Measurements from ENCODE around the gene FAAP20. TPM values are rescaled to one million over a fixed set of nuclear protein-coding genes. Genes with fewer than 3 reads are reported as not detected.

FAAP20 gene, protein sequence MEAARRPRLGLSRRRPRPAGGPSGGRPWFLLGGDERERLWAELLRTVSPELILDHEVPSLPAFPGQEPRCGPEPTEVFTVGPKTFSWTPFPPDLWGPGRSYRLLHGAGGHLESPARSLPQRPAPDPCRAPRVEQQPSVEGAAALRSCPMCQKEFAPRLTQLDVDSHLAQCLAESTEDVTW
- 80.9 and 93.7 TPM in 2 replicates for total RNA-seq
- long read RNA-seq, partial matches to known transcripts = 1 of 2 reads
- long read RNA-seq, other reads (novel, unspliced or antisense) = 1 of 2 reads

DNA sequence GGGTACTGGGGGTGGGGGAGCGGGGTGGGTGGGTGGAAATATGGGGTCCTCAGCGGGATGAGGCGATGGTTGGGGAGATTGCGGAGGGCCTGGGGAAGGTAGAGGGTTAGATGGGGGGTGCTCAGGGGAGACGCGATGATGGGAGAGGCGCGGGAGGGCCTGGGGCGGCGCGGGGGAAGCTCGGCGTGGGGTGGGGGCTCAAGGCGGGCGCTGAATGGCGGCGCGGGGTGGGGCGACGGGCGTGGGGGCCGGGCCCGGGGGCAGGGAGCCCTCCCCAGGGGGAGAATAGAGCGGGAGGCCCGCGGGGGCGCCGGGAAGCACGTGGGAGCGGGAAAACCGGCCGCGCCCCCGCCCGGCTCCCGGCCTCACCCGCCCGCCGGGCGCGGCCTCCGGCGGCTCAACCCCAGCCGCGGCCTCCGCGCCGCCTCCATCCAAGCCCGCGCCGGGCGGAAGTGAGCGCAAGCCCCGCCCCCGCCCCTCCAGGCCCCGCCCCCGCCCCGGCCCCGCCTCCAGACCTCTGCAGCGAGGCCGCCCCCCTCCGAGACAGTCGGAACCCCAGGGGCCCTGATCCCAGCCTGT lies at the start of gene FAAP20:
Gene FAAP20 (minus strand): TSS at position 454 of the 579 bp plus-strand sequence. CDS start 23 bp downstream, at position 431.
- Mint-ChIP-seq H3K36me3 (ENCODE audit: low read depth) (no peaks in the 10 kb centered on the region), H3K27me3 (ENCODE audit: low read depth) (no peaks in the 10 kb centered on the region), H3K4me3 (peak within 1 kb of the TSS; percentile 94), H3K4me1 (peaks cover 20% of the 10 kb centered on the region), H3K27ac (ENCODE audit: unreplicated experiment) (peak within 1 kb of the TSS; percentile 84), H3K9me3 (no peaks in the 10 kb centered on the region)
- TF ChIP-seq, protein P1, sequence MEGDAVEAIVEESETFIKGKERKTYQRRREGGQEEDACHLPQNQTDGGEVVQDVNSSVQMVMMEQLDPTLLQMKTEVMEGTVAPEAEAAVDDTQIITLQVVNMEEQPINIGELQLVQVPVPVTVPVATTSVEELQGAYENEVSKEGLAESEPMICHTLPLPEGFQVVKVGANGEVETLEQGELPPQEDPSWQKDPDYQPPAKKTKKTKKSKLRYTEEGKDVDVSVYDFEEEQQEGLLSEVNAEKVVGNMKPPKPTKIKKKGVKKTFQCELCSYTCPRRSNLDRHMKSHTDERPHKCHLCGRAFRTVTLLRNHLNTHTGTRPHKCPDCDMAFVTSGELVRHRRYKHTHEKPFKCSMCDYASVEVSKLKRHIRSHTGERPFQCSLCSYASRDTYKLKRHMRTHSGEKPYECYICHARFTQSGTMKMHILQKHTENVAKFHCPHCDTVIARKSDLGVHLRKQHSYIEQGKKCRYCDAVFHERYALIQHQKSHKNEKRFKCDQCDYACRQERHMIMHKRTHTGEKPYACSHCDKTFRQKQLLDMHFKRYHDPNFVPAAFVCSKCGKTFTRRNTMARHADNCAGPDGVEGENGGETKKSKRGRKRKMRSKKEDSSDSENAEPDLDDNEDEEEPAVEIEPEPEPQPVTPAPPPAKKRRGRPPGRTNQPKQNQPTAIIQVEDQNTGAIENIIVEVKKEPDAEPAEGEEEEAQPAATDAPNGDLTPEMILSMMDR (conservative IDR thresholded peaks at IDR 0.05) = no peak
- peak; percentile 65 for DNase-seq (ENCODE audit: low read depth, low spot score)

DNA sequence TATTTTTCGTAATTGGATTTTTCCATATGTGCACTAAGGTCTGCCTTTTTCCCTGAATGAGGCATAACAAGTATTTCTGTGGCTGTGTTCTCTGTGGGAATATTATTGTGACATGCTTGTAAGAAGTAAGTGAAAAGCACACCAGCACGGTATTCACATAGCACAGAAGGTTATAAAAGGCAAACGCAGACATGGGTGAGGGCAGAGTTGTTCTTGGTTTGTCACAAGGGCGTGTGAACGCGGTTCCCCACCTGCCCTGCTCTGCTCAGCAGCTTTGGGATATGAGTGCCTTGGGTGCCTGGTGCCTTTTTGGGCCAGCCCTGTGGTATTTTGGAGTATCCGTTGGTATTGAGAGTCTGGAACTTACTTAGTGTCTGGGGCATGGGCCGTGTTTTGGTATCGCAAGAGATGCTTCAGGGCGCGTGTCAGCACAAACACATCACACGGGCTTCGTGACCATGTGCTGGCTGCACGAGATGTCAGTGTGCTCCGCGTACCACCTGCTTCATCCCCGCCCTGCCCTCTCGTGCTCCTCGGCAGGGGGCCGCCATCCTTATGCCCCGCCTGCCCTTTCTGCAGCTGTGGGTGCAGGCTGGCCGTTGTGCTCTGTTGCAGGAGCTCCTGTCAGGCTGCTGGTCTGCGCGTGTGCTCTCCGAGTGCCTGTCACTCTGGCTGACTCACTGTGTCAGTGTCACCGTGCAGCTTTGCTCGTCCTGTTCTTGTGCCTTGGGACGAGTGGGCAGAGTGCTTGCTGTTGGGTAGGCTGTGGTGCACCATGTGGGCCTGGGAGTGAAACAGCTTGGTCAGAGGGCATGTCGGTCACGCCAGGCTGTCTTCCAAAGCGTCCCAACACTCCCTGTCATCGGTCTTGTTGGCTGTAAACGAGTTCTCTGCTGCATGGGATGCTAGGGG lies 48.5 kb upstream of the FAAP20 start:
- H3K27ac Mint-ChIP-seq (ENCODE audit: unreplicated experiment) = no peak overlapping the region
- TF ChIP-seq, protein P1 (conservative IDR thresholded peaks at IDR 0.05) = no peak
- H3K27me3 Mint-ChIP-seq (ENCODE audit: low read depth) = no peaks in the 10 kb centered on the region
- peak overlapping the region; percentile 17 for H3K4me3 Mint-ChIP-seq
- H3K9me3 Mint-ChIP-seq = no peaks in the 10 kb centered on the region
- DNase-seq (ENCODE audit: low read depth, low spot score) = no peak
- peaks cover 52% of the 10 kb centered on the region for H3K4me1 Mint-ChIP-seq
- peaks cover 5% of the 10 kb centered on the region for H3K36me3 Mint-ChIP-seq (ENCODE audit: low read depth)

DNA sequence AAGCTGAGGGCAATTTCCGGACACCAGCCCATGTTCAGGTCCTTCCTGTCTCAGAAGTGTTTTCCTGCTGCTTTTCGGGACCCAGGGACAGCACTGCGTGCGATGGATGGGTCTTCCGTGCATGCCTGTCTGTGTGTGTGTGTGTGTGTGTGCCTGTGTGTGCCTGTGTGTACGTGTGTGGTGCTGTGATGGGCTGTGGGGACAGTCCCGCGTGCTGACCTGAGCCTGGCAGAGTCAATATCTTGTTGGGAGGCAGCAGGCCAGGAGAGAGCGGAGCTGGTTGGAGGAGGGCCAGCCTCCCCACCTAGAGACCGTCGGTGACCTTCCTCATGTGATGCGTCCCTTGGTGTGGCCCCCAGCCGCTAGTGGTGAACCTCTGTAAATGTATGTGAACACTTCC lies 47.2 kb upstream of the FAAP20 start:
- H3K27me3 Mint-ChIP-seq (ENCODE audit: low read depth) = no peaks in the 10 kb centered on the region
- peak overlapping the region; percentile 18 for H3K4me3 Mint-ChIP-seq
- peaks cover 5% of the 10 kb centered on the region for H3K36me3 Mint-ChIP-seq (ENCODE audit: low read depth)
- no peak for DNase-seq (ENCODE audit: low read depth, low spot score)
- H3K27ac Mint-ChIP-seq (ENCODE audit: unreplicated experiment) = peak overlapping the region; percentile 94
- peaks cover 51% of the 10 kb centered on the region for H3K4me1 Mint-ChIP-seq
- H3K9me3 Mint-ChIP-seq = no peaks in the 10 kb centered on the region
- TF ChIP-seq, protein P1 (conservative IDR thresholded peaks at IDR 0.05) = no peak

DNA sequence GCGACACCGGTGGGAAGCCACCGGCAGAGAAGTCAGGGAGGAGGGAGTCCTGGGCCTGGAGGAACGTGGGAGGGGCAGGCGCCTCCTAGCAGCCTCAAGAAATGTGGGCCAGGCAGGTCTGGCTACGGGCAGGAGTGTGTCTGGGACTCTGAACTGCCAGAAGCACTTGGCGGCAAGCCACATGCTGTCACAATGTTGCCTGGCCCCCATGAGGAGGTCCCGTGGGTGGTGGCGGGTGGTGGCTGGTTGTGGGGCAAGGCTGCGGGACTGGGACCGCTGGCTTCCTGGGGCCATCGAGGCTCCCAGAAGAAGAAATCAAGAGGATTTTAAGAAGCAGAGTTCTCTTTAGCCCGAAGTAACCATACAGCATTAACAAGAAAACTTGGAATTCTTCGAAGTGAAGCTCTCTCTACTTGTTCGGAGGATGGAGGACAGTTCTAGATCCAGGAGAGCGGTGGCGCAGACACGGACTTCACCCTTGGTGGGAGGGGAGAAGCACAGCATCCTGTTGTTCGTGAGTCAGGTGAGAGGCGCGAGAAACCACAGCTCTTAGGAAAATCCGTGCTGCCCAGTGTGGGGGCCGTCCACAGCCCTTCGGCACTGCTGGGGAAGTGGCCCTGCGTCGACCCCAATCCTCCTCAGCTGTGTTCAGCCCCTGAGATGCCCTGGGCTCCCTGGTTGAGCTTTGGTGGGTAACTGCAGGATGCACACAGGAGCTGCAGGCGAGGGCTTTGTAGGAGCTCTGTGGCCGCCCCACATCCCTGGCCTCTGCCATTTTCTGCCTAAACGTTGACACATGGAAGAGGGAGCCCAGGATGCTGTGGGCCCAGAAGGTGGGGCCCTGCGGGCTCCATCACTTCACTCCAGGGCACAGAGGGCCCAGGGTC lies 45.9 kb upstream of the FAAP20 start:
- no peak for DNase-seq (ENCODE audit: low read depth, low spot score)
- H3K4me3 Mint-ChIP-seq = peak overlapping the region; percentile 16
- H3K4me1 Mint-ChIP-seq = peaks cover 48% of the 10 kb centered on the region
- no peaks in the 10 kb centered on the region for H3K9me3 Mint-ChIP-seq
- no peaks in the 10 kb centered on the region for H3K27me3 Mint-ChIP-seq (ENCODE audit: low read depth)
- TF ChIP-seq, protein P1 (conservative IDR thresholded peaks at IDR 0.05) = no peak
- H3K27ac Mint-ChIP-seq (ENCODE audit: unreplicated experiment) = peak overlapping the region; percentile 86
- H3K36me3 Mint-ChIP-seq (ENCODE audit: low read depth) = peaks cover 5% of the 10 kb centered on the region
